Stimulated activated naive CD8-positive, alpha-beta T cell treated with anti-CD3 and anti-CD28 coated beads, Interleukin-15, Interleukin-2, amounts not matched to agents 100 ng/mL and 50 ng/mL, for 24 hours (primary cell): ENCODE results near the gene CBR4.
"Not testable (repeated sequence)": the region's sequence is repeated elsewhere in the genome, so short reads cannot be mapped to it uniquely, and the experiment has no call there.

ENCODE experiments used
- H3K27ac Mint-ChIP-seq: one replicate; pipeline ENCODE4 v1.8.0; 2021; ENCODE audit warnings: mild to moderate bottlenecking, mixed read lengths
- H3K27me3 Mint-ChIP-seq: one replicate; pipeline ENCODE4 v1.8.0; 2021; ENCODE audit warnings: mixed read lengths
- H3K36me3 Mint-ChIP-seq: one replicate; pipeline ENCODE4 v1.8.0; 2021; ENCODE audit warnings: low read depth, mixed read lengths
- H3K4me1 Mint-ChIP-seq: one replicate; pipeline ENCODE4 v1.8.0; 2021; ENCODE audit warnings: low read depth, mixed read lengths
- H3K4me3 Mint-ChIP-seq: one replicate; pipeline ENCODE4 v1.8.0; 2021; ENCODE audit warnings: mild to moderate bottlenecking, mixed read lengths
- H3K9me3 Mint-ChIP-seq: one replicate; pipeline ENCODE4 v1.8.0; 2021; ENCODE audit warnings: mixed read lengths

Gene CBR4

GRCh38 chr4:169040559-169041261, 30.7 kb upstream of the CBR4 start:
- no peaks in the 10 kb centered on the region for H3K27me3 Mint-ChIP-seq
- no peak overlapping the region for H3K4me3 Mint-ChIP-seq
- H3K9me3 Mint-ChIP-seq: no peaks in the 10 kb centered on the region
- H3K27ac Mint-ChIP-seq: no peak overlapping the region
- H3K36me3 Mint-ChIP-seq: no peaks in the 10 kb centered on the region
- H3K4me1 Mint-ChIP-seq: no peaks in the 10 kb centered on the region

- H3K27ac Mint-ChIP-seq: no peak overlapping the region
- no peaks in the 10 kb centered on the region for H3K36me3 Mint-ChIP-seq
- H3K9me3 Mint-ChIP-seq: no peaks in the 10 kb centered on the region
- no peaks in the 10 kb centered on the region for H3K4me1 Mint-ChIP-seq
- no peaks in the 10 kb centered on the region for H3K27me3 Mint-ChIP-seq
- no peak overlapping the region for H3K4me3 Mint-ChIP-seq
Observed at GRCh38 chr4:169039251-169039954, 29.3 kb upstream of the CBR4 start.

GRCh38 chr4:169037506-169037905, 27.5 kb upstream of the CBR4 start:
- H3K4me1 Mint-ChIP-seq: no peaks in the 10 kb centered on the region
- H3K27me3 Mint-ChIP-seq: peaks cover under 1% of the 10 kb centered on the region
- H3K9me3 Mint-ChIP-seq: no peaks in the 10 kb centered on the region
- H3K27ac Mint-ChIP-seq: no peak overlapping the region
- H3K36me3 Mint-ChIP-seq: no peaks in the 10 kb centered on the region
- H3K4me3 Mint-ChIP-seq: no peak overlapping the region

GRCh38 chr4:169035871-169036620, 26.0 kb upstream of the CBR4 start:
- not testable (repeated sequence) for H3K27me3 Mint-ChIP-seq, H3K27ac Mint-ChIP-seq, H3K9me3 Mint-ChIP-seq, H3K4me1 Mint-ChIP-seq, H3K4me3 Mint-ChIP-seq, H3K36me3 Mint-ChIP-seq

GRCh38 chr4:169033660-169034059, 23.6 kb upstream of the CBR4 start:
- no peak overlapping the region for H3K27ac Mint-ChIP-seq
- no peak overlapping the region for H3K4me3 Mint-ChIP-seq

GRCh38 chr4:169032883-169033645, 23.0 kb upstream of the CBR4 start:
- no peaks in the 10 kb centered on the region for H3K4me1 Mint-ChIP-seq
- no peak overlapping the region for H3K27ac Mint-ChIP-seq
- H3K36me3 Mint-ChIP-seq: no peaks in the 10 kb centered on the region
- peaks cover 4% of the 10 kb centered on the region for H3K27me3 Mint-ChIP-seq
- H3K9me3 Mint-ChIP-seq: no peaks in the 10 kb centered on the region
- no peak overlapping the region for H3K4me3 Mint-ChIP-seq

More at GRCh38 chr4:169033660-169034059, 23.6 kb upstream of the CBR4 start:
- Mint-ChIP-seq H3K9me3 (no peaks in the 10 kb centered on the region), H3K36me3 (no peaks in the 10 kb centered on the region), H3K4me1 (no peaks in the 10 kb centered on the region), H3K27me3 (peaks cover 3% of the 10 kb centered on the region)

GRCh38 chr4:169032194-169032593, 22.1 kb upstream of the CBR4 start:
- peaks cover 8% of the 10 kb centered on the region for H3K27me3 Mint-ChIP-seq
- H3K27ac Mint-ChIP-seq: no peak overlapping the region
- H3K4me1 Mint-ChIP-seq: no peaks in the 10 kb centered on the region
- H3K4me3 Mint-ChIP-seq: no peak overlapping the region
- no peaks in the 10 kb centered on the region for H3K9me3 Mint-ChIP-seq
- H3K36me3 Mint-ChIP-seq: no peaks in the 10 kb centered on the region

- Mint-ChIP-seq H3K9me3 (no peaks in the 10 kb centered on the region), H3K4me1 (no peaks in the 10 kb centered on the region), H3K4me3 (no peak overlapping the region), H3K27ac (no peak overlapping the region), H3K36me3 (no peaks in the 10 kb centered on the region), H3K27me3 (peaks cover 10% of the 10 kb centered on the region)
Observed at GRCh38 chr4:169031392-169031791, 21.3 kb upstream of the CBR4 start.

GRCh38 chr4:169030562-169030982, 20.5 kb upstream of the CBR4 start:
- Mint-ChIP-seq H3K9me3 (no peaks in the 10 kb centered on the region), H3K4me3 (no peak overlapping the region), H3K27ac (no peak overlapping the region), H3K36me3 (no peaks in the 10 kb centered on the region), H3K27me3 (peaks cover 13% of the 10 kb centered on the region), H3K4me1 (no peaks in the 10 kb centered on the region)

- Mint-ChIP-seq H3K27ac (no peak overlapping the region), H3K4me1 (no peaks in the 10 kb centered on the region), H3K27me3 (peaks cover 13% of the 10 kb centered on the region), H3K9me3 (no peaks in the 10 kb centered on the region), H3K4me3 (no peak overlapping the region), H3K36me3 (no peaks in the 10 kb centered on the region)
Observed at GRCh38 chr4:169029947-169030346, 19.9 kb upstream of the CBR4 start.

- Mint-ChIP-seq H3K9me3 (no peaks in the 10 kb centered on the region), H3K4me1 (no peaks in the 10 kb centered on the region), H3K36me3 (no peaks in the 10 kb centered on the region), H3K27ac (no peak overlapping the region), H3K27me3 (peaks cover 16% of the 10 kb centered on the region), H3K4me3 (no peak overlapping the region)
Observed at GRCh38 chr4:169027663-169028062, 17.6 kb upstream of the CBR4 start.

- no peaks in the 10 kb centered on the region for H3K4me1 Mint-ChIP-seq
- H3K27me3 Mint-ChIP-seq: peaks cover 18% of the 10 kb centered on the region
- no peaks in the 10 kb centered on the region for H3K9me3 Mint-ChIP-seq
- H3K4me3 Mint-ChIP-seq: no peak overlapping the region
- no peak overlapping the region for H3K27ac Mint-ChIP-seq
- H3K36me3 Mint-ChIP-seq: no peaks in the 10 kb centered on the region
Observed at GRCh38 chr4:169025184-169025583, 15.1 kb upstream of the CBR4 start.

- H3K4me3 Mint-ChIP-seq: no peak overlapping the region
- H3K4me1 Mint-ChIP-seq: no peaks in the 10 kb centered on the region
- no peaks in the 10 kb centered on the region for H3K9me3 Mint-ChIP-seq
- no peak overlapping the region for H3K27ac Mint-ChIP-seq
- H3K36me3 Mint-ChIP-seq: no peaks in the 10 kb centered on the region
- H3K27me3 Mint-ChIP-seq: peaks cover 18% of the 10 kb centered on the region
Observed at GRCh38 chr4:169024762-169025161, 14.7 kb upstream of the CBR4 start.

- H3K27ac Mint-ChIP-seq: no peak overlapping the region
- H3K36me3 Mint-ChIP-seq: no peaks in the 10 kb centered on the region
- no peak overlapping the region for H3K4me3 Mint-ChIP-seq
- H3K9me3 Mint-ChIP-seq: no peaks in the 10 kb centered on the region
- H3K27me3 Mint-ChIP-seq: peaks cover 6% of the 10 kb centered on the region
- H3K4me1 Mint-ChIP-seq: peaks cover 10% of the 10 kb centered on the region
Observed at GRCh38 chr4:169018406-169018805, 8.4 kb upstream of the CBR4 start.

- H3K4me1 Mint-ChIP-seq: peaks cover 10% of the 10 kb centered on the region
- no peaks in the 10 kb centered on the region for H3K36me3 Mint-ChIP-seq
- H3K4me3 Mint-ChIP-seq: no peak overlapping the region
- no peaks in the 10 kb centered on the region for H3K9me3 Mint-ChIP-seq
- peaks cover 5% of the 10 kb centered on the region for H3K27me3 Mint-ChIP-seq
- H3K27ac Mint-ChIP-seq: no peak overlapping the region
Observed at GRCh38 chr4:169017971-169018370, 7.9 kb upstream of the CBR4 start.
